Measurements from ENCODE around the gene WDR11.

Gene WDR11

DNA sequence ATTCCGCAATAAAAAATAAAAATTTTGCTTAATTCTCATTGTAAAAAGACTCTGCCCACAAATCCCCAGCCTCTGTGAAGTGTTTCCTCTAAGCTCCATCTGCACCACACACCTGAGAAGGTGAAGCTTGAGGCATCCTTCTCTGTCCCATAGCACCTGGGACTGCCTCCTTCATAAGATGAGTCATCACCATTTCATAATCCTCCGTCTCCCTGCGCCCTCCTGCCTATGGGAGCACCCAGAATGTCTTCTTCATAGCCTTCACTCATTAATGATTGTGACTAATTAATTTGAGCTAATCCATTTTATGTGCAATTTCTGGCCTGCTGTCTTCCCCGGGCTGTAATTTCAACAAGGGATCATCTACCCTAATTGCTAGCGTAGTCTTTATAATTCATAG lies 90.3 kb downstream of the WDR11 start:
- TF ChIP-seq CTCF (IDR thresholded peaks at IDR 0.05; ENCODE audit: low read depth, low read length) = no peak
- no peak overlapping the region for H3K4me3 ChIP-seq (replicated peaks in 1 of 2; ENCODE audit: low read depth in 2 of 2, low read length in 2 of 2)
- no peak for DNase-seq (ENCODE audit: low read depth in 2 of 2)

GRCh38 chr10:120942806-120943413 lies 91.7 kb downstream of the WDR11 start:
- no peak overlapping the region for H3K4me3 ChIP-seq (replicated peaks in 1 of 2; ENCODE audit: low read depth in 2 of 2, low read length in 2 of 2)
- DNase-seq (ENCODE audit: low read depth in 2 of 2) = peak; percentile 81 to 84
- peak; percentile 87 for TF ChIP-seq CTCF (IDR thresholded peaks at IDR 0.05; ENCODE audit: low read depth, low read length)

DNA sequence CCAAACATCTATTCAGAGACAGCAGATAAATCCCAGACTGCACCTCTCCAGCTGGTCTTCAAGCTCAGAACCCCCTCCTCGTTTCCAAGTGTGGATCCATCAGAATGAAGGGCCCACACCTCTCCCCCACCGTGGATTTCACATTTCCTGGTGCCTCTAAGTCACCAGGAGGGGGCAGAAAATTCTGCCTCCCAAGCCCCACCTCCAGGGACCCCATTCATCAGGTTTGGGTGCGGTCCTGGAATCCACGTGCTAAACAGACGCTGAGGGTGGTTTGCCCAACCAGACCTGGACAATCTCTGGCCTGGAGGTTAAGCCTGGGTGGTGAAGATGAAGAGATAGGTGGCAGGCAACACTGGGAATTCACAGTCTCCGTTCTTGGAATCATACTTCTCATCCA lies 92.4 kb downstream of the WDR11 start:
- no peak for DNase-seq (ENCODE audit: low read depth in 2 of 2)
- no peak for TF ChIP-seq CTCF (IDR thresholded peaks at IDR 0.05; ENCODE audit: low read depth, low read length)

DNA sequence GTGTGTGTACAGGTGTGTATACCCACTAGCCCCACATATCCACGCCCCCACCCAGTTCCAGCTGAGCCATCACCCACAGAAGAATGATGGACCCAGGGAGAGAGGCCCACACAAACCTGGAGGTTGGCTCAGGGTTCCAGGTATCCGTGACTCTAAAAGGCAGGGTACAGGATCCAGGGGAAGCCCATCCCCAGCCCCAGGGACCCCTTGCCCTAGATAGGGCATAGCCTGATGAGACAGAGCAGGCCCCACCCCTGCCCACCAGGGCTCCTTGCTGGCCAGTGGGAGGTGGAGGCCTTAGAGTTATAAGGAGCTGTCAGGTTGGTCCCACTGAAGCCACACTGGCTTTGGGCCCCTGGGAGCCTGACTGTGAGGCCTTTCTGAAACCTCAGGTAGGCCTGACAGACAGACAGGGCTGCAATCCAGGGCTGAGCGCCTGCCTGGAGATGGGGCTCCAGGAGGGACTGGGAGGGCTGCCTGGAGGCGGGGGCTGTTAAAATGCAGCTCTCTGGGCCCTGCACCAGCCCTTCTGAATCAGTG lies 93.5 kb downstream of the WDR11 start:
- no peak for TF ChIP-seq CTCF (IDR thresholded peaks at IDR 0.05; ENCODE audit: low read depth, low read length)
- no peak overlapping the region for H3K4me3 ChIP-seq (replicated peaks in 1 of 2; ENCODE audit: low read depth in 2 of 2, low read length in 2 of 2)
- no peak for DNase-seq (ENCODE audit: low read depth in 2 of 2)

More for the DNA sequence above, 92.4 kb downstream of the WDR11 start:
- no peak overlapping the region for H3K4me3 ChIP-seq (replicated peaks in 1 of 2; ENCODE audit: low read depth in 2 of 2, low read length in 2 of 2)

DNA sequence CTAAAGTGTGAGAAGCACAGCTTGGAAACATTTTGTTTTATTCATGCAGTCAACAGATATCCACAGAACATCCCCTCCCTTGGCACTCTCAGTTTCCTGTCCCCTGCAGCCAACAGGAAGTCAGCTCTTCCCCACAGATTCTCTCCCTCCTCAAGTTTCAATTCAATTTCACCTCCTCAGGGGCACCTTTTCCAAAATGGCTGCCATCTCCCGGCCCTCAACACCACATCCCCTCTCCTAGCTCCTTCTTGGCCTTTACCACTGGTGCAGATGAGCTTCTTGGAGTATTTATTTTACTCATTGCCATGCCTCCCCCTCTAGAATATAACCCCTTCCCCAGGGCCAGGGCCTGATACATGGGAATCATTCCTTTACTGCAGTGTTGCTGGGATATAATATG lies 94.0 kb downstream of the WDR11 start:
- H3K4me3 ChIP-seq (replicated peaks in 1 of 2; ENCODE audit: low read depth in 2 of 2, low read length in 2 of 2) = no peak overlapping the region
- no peak for DNase-seq (ENCODE audit: low read depth in 2 of 2)
- no peak for TF ChIP-seq CTCF (IDR thresholded peaks at IDR 0.05; ENCODE audit: low read depth, low read length)

GRCh38 chr10:120945801-120946302 lies 94.7 kb downstream of the WDR11 start:
- no peak for TF ChIP-seq CTCF (IDR thresholded peaks at IDR 0.05; ENCODE audit: low read depth, low read length)
- DNase-seq (ENCODE audit: low read depth in 2 of 2) = peak; percentile 12 to 67
- H3K4me3 ChIP-seq (replicated peaks in 1 of 2; ENCODE audit: low read depth in 2 of 2, low read length in 2 of 2) = no peak overlapping the region

All from cardiac fibroblast (primary cell).